Loucy (cell line): ENCODE measurements around the gene TIGD3.

ENCODE experiments used
- H2AFZ ChIP-seq: fragments of 200-600 bp; sonication (generic); 2 replicates; pipeline ENCODE4 v1.6.0; 2016; ENCODE audit warnings: antibody characterized with exemption, mild to moderate bottlenecking, low read length, moderate library complexity
- H3F3A ChIP-seq: fragments of 200-600 bp; 2 replicates; pipeline ENCODE4 v1.6.0; 2016; ENCODE audit warnings: antibody characterized with exemption, low read depth, mild to moderate bottlenecking
- H3K27me3 ChIP-seq: fragments of 200-600 bp; sonication (generic); 2 replicates; pipeline ENCODE4 v1.6.1; 2014; ENCODE audit warnings: low read length, mild to moderate bottlenecking; ENCODE audit not compliant: insufficient read depth, poor library complexity, severe bottlenecking
- H3K36me3 ChIP-seq: fragments of 200-600 bp; sonication (generic); 2 replicates; pipeline ENCODE4 v1.6.1; 2016; ENCODE audit warnings: low read length; ENCODE audit not compliant: insufficient read depth
- H3K4me1 ChIP-seq: fragments of 200-600 bp; sonication (generic); 2 replicates; pipeline ENCODE4 v1.5.1; 2014; ENCODE audit warnings: low read length, mild to moderate bottlenecking; ENCODE audit not compliant: insufficient read depth, poor library complexity, severe bottlenecking
- H3K4me2 ChIP-seq: fragments of 200-600 bp; sonication (generic); 2 replicates; pipeline ENCODE4 v1.6.0; 2014; ENCODE audit warnings: antibody characterized with exemption, low read length, low read depth, mild to moderate bottlenecking; ENCODE audit not compliant: poor library complexity, severe bottlenecking
- H3K4me3 ChIP-seq: fragments of 200-600 bp; sonication (generic); 2 replicates; pipeline ENCODE4 v1.5.1; 2014; ENCODE audit warnings: low read length, mild to moderate bottlenecking, mixed read lengths; ENCODE audit not compliant: poor library complexity, severe bottlenecking
- H3K79me2 ChIP-seq: fragments of 200-600 bp; sonication (generic); 2 replicates; pipeline ENCODE4 v1.6.1; 2014; ENCODE audit warnings: low read length; ENCODE audit not compliant: insufficient read depth
- H3K9ac ChIP-seq: fragments of 200-600 bp; sonication (generic); 2 replicates; pipeline ENCODE4 v1.6.0; 2014; ENCODE audit warnings: mild to moderate bottlenecking, low read depth, low read length, moderate library complexity; ENCODE audit not compliant: poor library complexity, severe bottlenecking
- H3K9me2 ChIP-seq: fragments of 200-600 bp; sonication (generic); replicated peaks from 2 replicates; pipeline ENCODE4 v1.6.1; 2016; ENCODE audit warnings: low read depth, low read length, mixed read lengths
- H3K9me3 ChIP-seq: fragments of 200-600 bp; sonication (generic); 2 replicates; pipeline ENCODE4 v1.6.1; 2014; ENCODE audit warnings: mild to moderate bottlenecking, antibody characterized with exemption, low read length, low read depth; ENCODE audit not compliant: insufficient read depth
- H4K20me1 ChIP-seq: fragments of 200-600 bp; sonication (generic); 2 replicates; pipeline ENCODE4 v1.6.0; 2014; ENCODE audit warnings: antibody characterized with exemption, low read length, mild to moderate bottlenecking; ENCODE audit not compliant: insufficient read depth, poor library complexity, severe bottlenecking
- CTCF ChIP-seq: fragments of 200-600 bp; sonication (generic); conservative IDR thresholded peaks from 2 replicates; pipeline ENCODE4 v1.5.1; 2014; ENCODE audit warnings: mild to moderate bottlenecking, antibody characterized with exemption, low read length
- EZH2phosphoT487 ChIP-seq: fragments of 200-600 bp; IDR thresholded peaks from 2 replicates; pipeline ENCODE4 v1.6.1; 2018; ENCODE audit warnings: antibody characterized with exemption, mild to moderate bottlenecking, moderate library complexity, borderline replicate concordance

Gene TIGD3

GRCh38 chr11:65401073-65401802 lies 46.7 kb downstream of the TIGD3 start:
- Histone ChIP-seq H3F3A (no peaks in the 10 kb centered on the region), H3K9me2 (no peaks in the 10 kb centered on the region), H3K9ac (no peak overlapping the region), H3K4me1 (no peaks in the 10 kb centered on the region), H3K36me3 (peaks cover 45% of the 10 kb centered on the region; the same call in 1 of the 2 replicates), H3K4me2 (no peak overlapping the region), H2AFZ (no peak overlapping the region), H3K79me2 (no peaks in the 10 kb centered on the region), H3K4me3 (no peak overlapping the region), H3K27me3 (no peaks in the 10 kb centered on the region), H3K9me3 (no peaks in the 10 kb centered on the region), H4K20me1 (peaks cover 2% of the 10 kb centered on the region)
- no peak for TF ChIP-seq CTCF
- TF ChIP-seq EZH2phosphoT487 = no peak

GRCh38 chr11:65401803-65402248 lies 47.3 kb downstream of the TIGD3 start:
- no peak overlapping the region for H3K4me3 ChIP-seq
- no peaks in the 10 kb centered on the region for H3K9me3 ChIP-seq
- H3F3A ChIP-seq = no peaks in the 10 kb centered on the region
- H3K9ac ChIP-seq = no peak overlapping the region
- H3K79me2 ChIP-seq = no peaks in the 10 kb centered on the region
- TF ChIP-seq CTCF = no peak
- TF ChIP-seq EZH2phosphoT487 = no peak
- peaks cover 2% of the 10 kb centered on the region for H4K20me1 ChIP-seq
- H3K36me3 ChIP-seq = peaks cover 45% of the 10 kb centered on the region; the same call in 1 of the 2 replicates
- H3K4me2 ChIP-seq = no peak overlapping the region
- H3K9me2 ChIP-seq = no peaks in the 10 kb centered on the region
- no peak overlapping the region for H2AFZ ChIP-seq
- H3K4me1 ChIP-seq = no peaks in the 10 kb centered on the region
- H3K27me3 ChIP-seq = no peaks in the 10 kb centered on the region

- no peak overlapping the region for H2AFZ ChIP-seq
- H4K20me1 ChIP-seq = peaks cover 2% of the 10 kb centered on the region
- H3F3A ChIP-seq = no peaks in the 10 kb centered on the region
- H3K4me1 ChIP-seq = no peaks in the 10 kb centered on the region
- H3K79me2 ChIP-seq = no peaks in the 10 kb centered on the region
- no peak overlapping the region for H3K4me3 ChIP-seq
- no peaks in the 10 kb centered on the region for H3K27me3 ChIP-seq
- H3K36me3 ChIP-seq = peaks cover 39% of the 10 kb centered on the region; the same call in 1 of the 2 replicates
- H3K9me3 ChIP-seq = no peaks in the 10 kb centered on the region
- H3K4me2 ChIP-seq = no peak overlapping the region
- no peaks in the 10 kb centered on the region for H3K9me2 ChIP-seq
- no peak overlapping the region for H3K9ac ChIP-seq
- no peak for TF ChIP-seq CTCF
- TF ChIP-seq EZH2phosphoT487 = no peak
These were observed 48.2 kb downstream of the TIGD3 start for GRCh38 chr11:65402790-65403189.
